ENCODE measurements around the gene RTBDN. TPM values are rescaled to one million over a fixed set of nuclear protein-coding genes. Genes with fewer than 3 reads are reported as not detected.

RTBDN gene
- total and polyA plus RNA-seq, 2 of the 8 experiments (the other 6 are each of a cell fraction or from before 2014, with no cell fraction given): 4.0 to 4.8 TPM

- 78% methylated on average over 4 of the region's 4 CpGs; no CpG with 5 or more reads in 1 of the 2 experiments for WGBS, 2 experiments (ENCODE audit: extremely low coverage in 1 of 2, insufficient coverage in 1 of 2, insufficient read length in 1 of 2, insufficient replicate concordance in 2 of 2, low coverage in 1 of 2, low lambda C conversion rate in 2 of 2, missing lambda C conversion rate in 1 of 2)
- no peak overlapping the region for H3K56ac ChIP-seq (replicated peaks; ENCODE audit: insufficient read length, low read depth, low read length)
- H3K14ac ChIP-seq (ENCODE audit: insufficient read length): no peak overlapping the region
- DNase-seq (ENCODE audit: low read depth in 1 of 2, low spot score in 2 of 2) (no peak), FAIRE-seq (no peak)
- H3K4me1 ChIP-seq (replicated peaks in 1 of 4; ENCODE audit: control insufficient read depth in 3 of 4, insufficient read depth in 4 of 4, low read length in 3 of 4): peaks cover 8 to 49% (median 21%) of the 10 kb centered on the region in 4 experiments
- H3K4ac ChIP-seq (replicated peaks; ENCODE audit: insufficient read length, low read depth, low read length): no peak overlapping the region
- H2BK5ac ChIP-seq (ENCODE audit: low read depth, low read length): no peak overlapping the region
- H2AFZ ChIP-seq (ENCODE audit: low read length): no peak overlapping the region
- TF ChIP-seq, protein P1, sequence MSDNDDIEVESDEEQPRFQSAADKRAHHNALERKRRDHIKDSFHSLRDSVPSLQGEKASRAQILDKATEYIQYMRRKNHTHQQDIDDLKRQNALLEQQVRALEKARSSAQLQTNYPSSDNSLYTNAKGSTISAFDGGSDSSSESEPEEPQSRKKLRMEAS (IDR thresholded peaks at IDR 0.05): no peak
- no peak for TF ChIP-seq CBX5 (IDR thresholded peaks at IDR 0.05; ENCODE audit: low read depth, low read length)
- 0 out of 2 replicates have a peak, but pooled peaks have one; percentile 25 for TF ChIP-seq KDM1A (IDR thresholded peaks at IDR 0.05; ENCODE audit: borderline replicate concordance, low read length)
- TF ChIP-seq RXRA (IDR thresholded peaks at IDR 0.05; ENCODE audit: insufficient read depth, low read depth, low read length): no peak
- no peak for TF ChIP-seq HDAC2 (IDR thresholded peaks at IDR 0.05; ENCODE audit: borderline replicate concordance in 1 of 2, low read depth in 2 of 2, low read length in 2 of 2)
- no peak overlapping the region for H4K8ac ChIP-seq (ENCODE audit: extremely low read depth, insufficient read depth, low read length)
- H3K36me3 ChIP-seq (ENCODE audit: control insufficient read depth in 2 of 4, insufficient read depth in 4 of 4, low read length in 3 of 4): no peaks in the 10 kb centered on the region
- no peak overlapping the region for H2AK5ac ChIP-seq (ENCODE audit: low read depth, low read length)
- ChIA-PET POLR2A (ENCODE audit: partially characterized antibody) (interaction anchor here (0.7 to 1.4 kb wide), 6 partner anchors 11 to 100 kb away, joined by 3 to 5 read pairs (median 4); partner anchors contain the start of gene THSD8), CTCF (ENCODE audit: partially characterized antibody) (interaction anchor here (0.6 to 1.5 kb wide), 10 partner anchors 7 to 76 kb away, joined by 3 to 18 read pairs (median 3); partner anchors contain the start of gene KLF1)
- H4K91ac ChIP-seq (replicated peaks; ENCODE audit: insufficient read length, low read length): no peak overlapping the region
- no peak overlapping the region for H3K18ac ChIP-seq (ENCODE audit: extremely low read depth, low read length)
- peaks cover 6% of the 10 kb centered on the region for H3K79me1 ChIP-seq (ENCODE audit: low read depth, low read length)
- peak overlapping the region; percentile 75; the same call in 1 of the 2 replicates for H2BK12ac ChIP-seq (ENCODE audit: low read depth, low read length)
- H2BK15ac ChIP-seq (ENCODE audit: low read length): no peak overlapping the region
- H3K79me2 ChIP-seq (ENCODE audit: control insufficient read depth in 1 of 2, insufficient read depth in 2 of 2, low read length in 2 of 2): peaks cover 0 to 4% of the 10 kb centered on the region in 2 experiments; a peak in 2 of 4 replicates
- H3K4me2 ChIP-seq (ENCODE audit: insufficient read depth in 1 of 2, low read depth in 2 of 2, low read length in 2 of 2): no peak overlapping the region; a peak in 1 of 4 replicates
- no peak overlapping the region for H3K23ac ChIP-seq (ENCODE audit: insufficient read length)
- no peak overlapping the region for H3K4me3 ChIP-seq (ENCODE audit: extremely low read depth in 1 of 4, insufficient read depth in 2 of 4, low read depth in 3 of 4, low read length in 4 of 4)
- H3K9me3 ChIP-seq (ENCODE audit: insufficient read depth in 2 of 2, low read depth in 1 of 2, low read length in 1 of 2): no peaks in the 10 kb centered on the region
- no peak overlapping the region for H4K5ac ChIP-seq (ENCODE audit: insufficient read length, low read depth, low read length)
- no peak overlapping the region for H3K27ac ChIP-seq (ENCODE audit: low read depth, low read length)
- H3K23me2 ChIP-seq (ENCODE audit: low read depth, low read length): peaks cover 22% of the 10 kb centered on the region
- H3K27me3 ChIP-seq (replicated peaks in 1 of 4; ENCODE audit: control insufficient read depth in 3 of 4, extremely low read depth in 1 of 4, insufficient read depth in 3 of 4, low read length in 3 of 4): peaks cover 0 to 13% (median 9%) of the 10 kb centered on the region in 4 experiments; a peak in 5 of 7 replicates
- peaks cover 4 to 20% of the 10 kb centered on the region in 2 experiments for H4K20me1 ChIP-seq (replicated peaks in 1 of 2; ENCODE audit: control insufficient read depth in 1 of 2, insufficient read depth in 2 of 2, low read length in 2 of 2)
- no peak overlapping the region for H3K9ac ChIP-seq (replicated peaks in 1 of 4; ENCODE audit: extremely low read depth in 1 of 4, low read depth in 3 of 4, low read length in 3 of 4)
- H2BK120ac ChIP-seq (replicated peaks; ENCODE audit: low read depth, low read length): no peak overlapping the region
- no peak overlapping the region for H2BK20ac ChIP-seq (ENCODE audit: low read length)
Observed at GRCh38 chr19:12837225-12837624, 2.8 kb upstream of the RTBDN start.

Data from H1 (cell line).